Thyroid gland (tissue), 4 donors: Measurements from ENCODE around the gene BARX1.

ENCODE experiments used
- POLR2A ChIP-seq, 2 donors: fragments of 450-650 bp; IDR thresholded peaks; one replicate each; pipeline ENCODE4 v1.6.1; 2017; ENCODE audit warnings: antibody characterized with exemption in 2 of 2, mild to moderate bottlenecking in 2 of 2, moderate library complexity in 1 of 2
- TF ChIP-seq, protein P1 (sequence below), 6 experiments: fragments of 200-600 bp in 3 of 6; fragments of 450-650 bp in 3 of 6; sonication (generic) in 3 of 6; IDR thresholded peaks; one replicate each; pipeline ENCODE4 v1.5.1; 2016 to 2019; ENCODE audit warnings: antibody characterized with exemption in 6 of 6, mild to moderate bottlenecking in 2 of 6, inconsistent platforms in 1 of 6, moderate library complexity in 1 of 6

DNA sequence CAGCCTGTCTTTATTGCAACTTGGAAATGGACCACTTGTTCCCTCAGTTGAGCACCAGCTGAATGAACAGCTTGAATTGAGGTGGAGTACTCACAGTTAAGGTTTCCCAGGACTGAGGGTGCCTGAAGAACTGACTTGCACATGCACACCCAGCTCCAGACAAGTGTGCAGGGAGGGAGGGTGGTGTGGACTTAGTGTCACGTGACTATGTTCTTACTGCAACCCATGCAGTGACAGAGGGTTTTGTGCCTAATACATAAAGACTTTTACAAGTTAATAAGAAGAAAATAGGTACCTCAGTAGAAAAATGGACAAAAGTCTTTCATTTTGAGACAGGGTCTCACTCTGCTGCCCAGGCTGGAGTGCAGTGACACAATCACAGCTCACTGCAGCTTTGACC lies 18.0 kb downstream of the BARX1 start:
- no peak for TF ChIP-seq POLR2A (IDR thresholded peaks at IDR 0.05)
- TF ChIP-seq, protein P1, sequence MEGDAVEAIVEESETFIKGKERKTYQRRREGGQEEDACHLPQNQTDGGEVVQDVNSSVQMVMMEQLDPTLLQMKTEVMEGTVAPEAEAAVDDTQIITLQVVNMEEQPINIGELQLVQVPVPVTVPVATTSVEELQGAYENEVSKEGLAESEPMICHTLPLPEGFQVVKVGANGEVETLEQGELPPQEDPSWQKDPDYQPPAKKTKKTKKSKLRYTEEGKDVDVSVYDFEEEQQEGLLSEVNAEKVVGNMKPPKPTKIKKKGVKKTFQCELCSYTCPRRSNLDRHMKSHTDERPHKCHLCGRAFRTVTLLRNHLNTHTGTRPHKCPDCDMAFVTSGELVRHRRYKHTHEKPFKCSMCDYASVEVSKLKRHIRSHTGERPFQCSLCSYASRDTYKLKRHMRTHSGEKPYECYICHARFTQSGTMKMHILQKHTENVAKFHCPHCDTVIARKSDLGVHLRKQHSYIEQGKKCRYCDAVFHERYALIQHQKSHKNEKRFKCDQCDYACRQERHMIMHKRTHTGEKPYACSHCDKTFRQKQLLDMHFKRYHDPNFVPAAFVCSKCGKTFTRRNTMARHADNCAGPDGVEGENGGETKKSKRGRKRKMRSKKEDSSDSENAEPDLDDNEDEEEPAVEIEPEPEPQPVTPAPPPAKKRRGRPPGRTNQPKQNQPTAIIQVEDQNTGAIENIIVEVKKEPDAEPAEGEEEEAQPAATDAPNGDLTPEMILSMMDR (IDR thresholded peaks at IDR 0.05), result no peak
